Left renal pelvis (tissue), 4 donors: Measurements from ENCODE around the gene ZEB2. TPM values are rescaled to one million over a fixed set of nuclear protein-coding genes. Genes with fewer than 3 reads are reported as not detected.

Source experiments
- DNase-seq, 4 donors: peaks; one replicate each; pipeline ENCODE4 v3.0.0-alpha.2; 2013; ENCODE audit warnings: low read depth in 4 of 4, low spot score in 3 of 4
- polyA plus RNA-seq, 4 donors: library from polyadenylated mRNA; unstranded; fragments of 120-200 nt; gene quantifications; one replicate each; pipeline ENCODE4 v1.2.1, GENCODE V29; 2013; ENCODE audit not compliant: insufficient read length in 4 of 4

The ZEB2 gene
- polyA plus RNA-seq, 4 donors: 60.5 to 165 (median 118) TPM

DNA sequence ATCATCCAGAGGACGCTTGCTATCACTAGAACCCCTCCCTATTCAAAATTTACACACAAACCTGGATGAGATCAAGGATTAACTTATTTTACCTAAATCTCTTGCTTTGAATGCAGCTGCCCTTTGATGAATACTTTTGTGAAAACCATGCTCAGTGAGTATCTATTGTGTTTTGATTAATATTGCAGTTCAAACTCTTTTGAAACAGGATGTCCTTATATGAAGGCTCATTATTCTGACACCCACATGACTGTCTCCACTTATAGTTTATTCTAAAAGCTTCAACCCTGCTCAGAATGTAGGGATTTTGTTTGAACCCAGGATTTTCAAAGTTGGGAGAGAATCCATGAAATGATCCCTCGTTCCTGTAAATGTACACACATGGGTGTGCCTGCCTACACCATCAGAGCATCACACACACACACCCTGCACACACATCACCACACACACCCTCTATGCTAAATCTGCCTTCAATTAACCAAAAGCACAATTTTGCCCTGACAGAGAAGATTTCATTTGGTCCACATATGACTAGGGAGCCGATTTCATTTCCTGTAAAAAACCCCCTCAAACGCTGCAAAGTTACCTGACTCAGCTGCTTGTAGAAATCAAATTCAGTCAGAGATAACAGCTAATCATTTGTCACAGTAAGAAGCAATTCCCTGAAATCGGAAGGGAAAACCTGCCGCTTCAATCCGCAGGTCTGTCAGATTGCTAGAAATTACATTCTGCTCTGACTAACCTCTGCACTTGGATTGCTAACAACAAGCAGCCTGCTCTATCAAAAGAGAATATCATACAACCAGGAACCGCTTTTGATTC lies 65.2 kb downstream of the ZEB2 start:
- no peak for DNase-seq

DNA sequence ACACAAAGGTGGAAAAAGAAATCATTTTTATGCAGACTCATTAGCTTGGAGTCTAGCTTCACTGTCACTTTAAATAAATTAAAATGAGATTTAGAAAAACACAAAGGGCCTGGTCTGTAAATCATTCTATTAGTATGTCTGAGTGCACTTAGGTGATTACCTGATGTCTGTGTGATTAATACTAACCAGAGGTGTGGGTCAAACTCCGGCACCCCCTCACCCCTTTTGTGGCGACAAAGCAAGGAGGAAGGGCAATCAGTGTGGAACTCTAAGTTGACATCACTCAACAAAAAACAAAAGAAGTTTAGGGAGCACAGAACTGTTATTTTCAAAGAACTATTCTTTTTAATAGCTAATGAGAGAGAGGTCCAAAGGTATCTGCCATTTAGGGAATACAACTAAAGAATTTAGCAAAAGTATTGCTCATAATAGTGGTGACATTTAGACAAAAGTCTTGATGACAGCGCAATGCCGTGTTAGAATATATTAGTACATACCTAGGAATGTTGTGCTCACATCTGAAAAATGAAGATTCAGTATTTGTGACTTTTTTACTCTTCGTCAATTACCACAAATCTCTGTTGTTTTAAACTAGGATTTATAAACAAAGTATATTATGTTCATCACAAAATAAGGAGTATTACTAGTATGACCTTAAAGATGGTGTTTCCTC lies 66.3 kb downstream of the ZEB2 start:
- DNase-seq: no peak

- DNase-seq: no peak
These were observed 67.0 kb downstream of the ZEB2 start for GRCh38 chr2:144452989-144453336.

- no peak for DNase-seq
These were observed 67.5 kb downstream of the ZEB2 start for GRCh38 chr2:144452169-144452988.

GRCh38 chr2:144451443-144451842 lies 68.5 kb downstream of the ZEB2 start:
- no peak for DNase-seq

DNA sequence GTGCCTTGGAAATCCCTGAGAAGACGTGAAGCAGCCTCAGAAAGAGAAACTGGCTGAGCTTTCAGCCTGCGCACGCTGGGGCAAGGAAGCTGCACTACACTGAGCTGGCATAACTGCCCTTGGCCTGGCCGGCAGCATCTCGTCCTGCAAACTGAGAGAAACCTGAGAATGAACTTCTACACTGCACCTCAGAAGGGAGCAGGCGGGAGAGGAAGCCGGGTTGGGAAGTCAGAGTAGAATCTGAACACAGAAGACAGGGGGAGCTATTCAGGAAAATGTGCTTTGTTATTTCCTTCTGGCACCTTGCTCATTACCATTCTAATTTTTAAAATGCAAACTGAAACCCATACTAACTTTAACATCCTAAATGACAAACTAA lies 70.9 kb downstream of the ZEB2 start:
- no peak for DNase-seq

DNA sequence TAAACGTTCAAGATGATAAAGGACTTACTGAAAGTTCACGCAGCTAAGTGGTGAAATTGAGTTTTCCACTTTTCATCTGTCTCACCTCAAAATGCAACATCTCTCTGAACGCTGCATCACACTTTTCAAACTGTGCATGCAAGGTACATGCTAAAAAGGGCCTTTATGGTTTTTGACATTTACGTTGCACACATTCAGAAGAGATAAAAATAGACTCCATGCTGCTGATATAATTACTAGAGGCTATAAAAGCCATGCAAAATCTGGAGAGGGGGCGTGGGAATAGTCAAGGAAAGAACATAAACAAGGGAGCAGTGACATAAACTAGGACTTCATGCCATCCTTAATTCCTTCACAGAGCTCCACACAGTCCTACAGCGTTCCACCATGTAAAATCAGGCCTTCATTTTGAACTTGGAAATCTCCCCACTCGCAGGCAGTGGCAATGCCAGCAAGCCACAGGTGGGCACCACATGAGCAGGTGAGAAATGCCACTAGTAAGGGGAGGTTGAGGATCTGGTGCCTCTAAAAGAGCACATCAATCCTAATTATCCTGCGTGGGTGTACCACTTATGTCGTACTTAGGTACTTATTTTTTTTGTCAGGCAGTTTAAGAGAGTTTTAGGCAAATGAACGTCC lies 71.4 kb downstream of the ZEB2 start:
- no peak for DNase-seq

DNA sequence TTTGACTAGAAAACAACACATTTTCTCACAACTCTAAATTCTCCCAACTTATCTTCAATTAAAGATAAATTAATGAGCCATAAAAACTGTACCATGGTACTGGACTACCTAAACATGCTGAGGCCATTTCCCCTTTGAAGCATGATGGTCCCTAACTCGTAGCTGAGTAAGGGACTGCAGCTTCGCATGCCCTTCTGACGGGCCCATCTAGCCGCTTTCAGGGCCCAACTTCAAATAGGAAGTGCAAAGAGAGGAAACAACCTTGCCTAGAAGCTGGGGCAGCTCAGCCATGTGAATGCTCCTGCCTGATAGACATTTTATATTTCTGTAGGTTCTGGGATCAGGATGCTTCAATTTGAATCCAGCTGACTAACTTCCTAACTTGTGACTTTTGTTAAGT lies 72.4 kb downstream of the ZEB2 start:
- DNase-seq: no peak

GRCh38 chr2:144446136-144446535 lies 73.8 kb downstream of the ZEB2 start:
- no peak for DNase-seq

GRCh38 chr2:144445196-144445595 lies 74.7 kb downstream of the ZEB2 start:
- DNase-seq: no peak

DNA sequence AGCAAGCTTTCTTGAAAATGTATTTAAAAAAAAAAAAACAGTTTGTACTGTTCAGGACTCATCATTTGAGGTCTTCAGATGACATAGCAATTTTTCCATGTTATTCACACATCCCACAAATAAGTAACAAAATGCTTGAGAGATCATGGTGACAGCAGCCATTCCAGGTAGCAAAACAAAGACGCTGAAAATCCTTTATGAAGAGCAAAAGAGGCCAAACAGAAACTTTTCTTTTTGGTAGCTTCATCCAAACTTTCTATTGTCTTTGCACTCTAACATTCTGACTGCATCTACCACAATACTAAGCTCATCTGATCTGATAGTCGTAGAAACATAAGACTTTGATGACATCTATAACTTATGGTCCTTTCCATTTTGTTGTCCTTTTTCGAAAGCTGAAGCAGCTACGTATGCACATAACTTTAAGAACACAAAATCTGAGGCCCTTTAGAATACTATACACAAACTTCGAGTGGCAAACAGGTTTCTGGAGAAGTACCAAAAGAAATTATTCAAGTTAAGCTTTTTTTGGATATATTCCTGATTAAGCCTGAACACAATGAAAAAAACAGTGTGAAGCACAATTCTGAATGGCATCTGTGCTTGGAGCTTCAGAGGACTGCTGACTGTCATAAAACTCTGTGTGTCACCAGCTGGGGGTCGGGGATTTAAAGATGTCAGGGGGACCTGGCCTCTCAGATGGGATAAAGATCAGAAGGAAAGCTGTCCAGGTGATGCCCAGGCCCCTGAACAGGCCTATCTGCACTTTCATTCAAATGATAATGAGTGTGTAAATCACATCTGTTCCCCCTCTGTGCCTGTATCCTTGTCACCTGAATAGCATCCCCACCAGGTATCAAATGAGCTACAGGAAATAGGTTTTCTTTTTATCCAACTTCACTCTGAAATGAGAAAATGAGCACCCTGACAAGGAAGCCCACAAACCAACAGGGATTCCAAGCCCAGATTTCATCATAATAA lies 75.8 kb downstream of the ZEB2 start:
- no peak for DNase-seq

DNA sequence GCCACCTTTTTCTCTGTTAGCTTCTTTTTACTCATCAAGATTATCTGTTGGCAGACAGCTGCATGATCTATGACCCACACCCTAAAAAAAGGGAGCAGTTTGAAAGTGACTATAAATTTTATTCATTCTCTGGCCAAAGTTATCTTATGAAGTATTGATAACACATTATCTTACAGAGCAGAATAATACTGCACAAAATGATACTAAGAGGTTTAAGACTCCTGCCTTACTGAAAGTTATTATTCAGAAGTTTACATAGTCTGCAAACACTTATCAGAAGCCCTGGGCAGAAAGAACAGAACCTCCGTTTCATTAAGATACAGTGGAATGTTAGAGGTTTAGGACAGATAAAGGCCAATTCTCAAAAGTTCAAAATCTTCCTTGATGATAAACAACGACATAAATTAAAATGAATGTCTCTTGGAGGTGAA lies 78.2 kb downstream of the ZEB2 start:
- no peak for DNase-seq

DNA sequence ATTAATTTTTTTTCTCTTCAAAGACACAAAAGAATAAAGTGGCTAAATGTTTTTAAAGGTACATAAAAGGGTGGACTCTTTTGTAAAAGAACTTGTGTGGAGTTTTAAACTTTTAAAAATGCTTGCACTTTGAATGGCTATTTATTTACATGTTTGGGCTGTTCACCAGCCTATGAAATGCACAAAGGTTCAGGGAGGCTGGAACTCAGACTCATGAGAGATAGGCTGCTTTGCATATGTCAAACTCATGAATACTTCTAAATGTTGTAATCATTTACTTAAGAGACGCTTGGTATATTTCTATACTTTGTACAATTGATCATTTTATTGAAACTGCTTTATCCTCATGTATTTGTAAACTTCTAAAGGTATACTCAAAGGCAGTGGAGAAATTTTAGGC lies 79.9 kb downstream of the ZEB2 start:
- no peak for DNase-seq

DNA sequence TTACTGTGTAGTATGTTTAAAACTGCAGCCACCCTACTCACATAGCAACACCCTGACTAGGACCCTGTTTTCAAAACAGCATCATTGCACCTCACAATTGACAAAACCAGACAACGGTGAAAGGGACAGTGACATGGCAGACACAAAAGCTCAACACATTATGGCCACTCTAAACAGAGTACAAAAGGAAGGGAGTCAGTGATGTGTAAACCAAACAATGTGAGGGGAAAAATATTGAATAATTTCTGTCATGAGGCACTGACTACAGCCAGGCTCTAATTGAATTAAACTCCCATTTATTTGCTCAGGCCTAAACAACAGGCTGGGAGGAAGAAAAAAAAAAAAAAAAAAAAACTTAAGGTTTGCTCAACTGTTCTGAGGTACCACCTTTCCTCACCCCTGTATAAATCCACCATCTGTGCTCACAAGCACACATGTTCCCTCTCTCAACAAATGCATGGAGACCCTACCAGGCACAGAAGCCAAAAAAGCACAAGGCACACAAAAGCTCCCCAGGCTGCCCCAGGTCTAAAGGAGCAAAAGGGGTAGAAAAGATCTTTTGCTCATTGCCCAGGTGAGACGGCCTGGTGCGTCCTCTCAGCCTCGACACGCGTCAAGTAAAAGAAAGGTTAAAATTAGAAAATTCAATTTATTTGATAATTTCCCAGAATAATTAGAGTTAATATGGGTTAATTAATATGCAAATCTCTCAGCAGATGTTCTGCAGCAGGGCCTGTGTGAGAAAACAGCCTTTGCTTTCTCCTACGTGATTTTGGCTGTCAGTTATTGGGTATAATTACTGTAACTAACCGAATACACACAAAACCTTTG lies 80.9 kb downstream of the ZEB2 start:
- DNase-seq: no peak

DNA sequence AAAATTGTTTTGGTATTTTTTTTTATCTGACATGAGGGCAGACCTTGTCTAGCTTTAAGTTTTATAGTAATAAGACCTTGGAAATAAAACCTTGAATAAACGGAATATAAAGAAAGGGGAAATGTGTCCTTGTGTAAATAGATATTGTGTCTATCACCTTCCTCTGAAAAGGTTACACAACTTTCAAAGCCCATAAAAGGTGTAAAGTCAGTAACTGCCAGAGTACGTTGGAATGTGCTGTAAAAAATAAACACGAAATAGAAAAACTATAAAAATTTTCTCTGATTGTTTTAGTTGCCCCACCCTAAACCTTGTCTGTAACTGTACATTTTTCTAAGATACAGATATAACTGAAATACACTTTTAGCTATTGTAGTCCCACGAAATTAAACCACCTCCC lies 82.3 kb downstream of the ZEB2 start:
- no peak for DNase-seq

DNA sequence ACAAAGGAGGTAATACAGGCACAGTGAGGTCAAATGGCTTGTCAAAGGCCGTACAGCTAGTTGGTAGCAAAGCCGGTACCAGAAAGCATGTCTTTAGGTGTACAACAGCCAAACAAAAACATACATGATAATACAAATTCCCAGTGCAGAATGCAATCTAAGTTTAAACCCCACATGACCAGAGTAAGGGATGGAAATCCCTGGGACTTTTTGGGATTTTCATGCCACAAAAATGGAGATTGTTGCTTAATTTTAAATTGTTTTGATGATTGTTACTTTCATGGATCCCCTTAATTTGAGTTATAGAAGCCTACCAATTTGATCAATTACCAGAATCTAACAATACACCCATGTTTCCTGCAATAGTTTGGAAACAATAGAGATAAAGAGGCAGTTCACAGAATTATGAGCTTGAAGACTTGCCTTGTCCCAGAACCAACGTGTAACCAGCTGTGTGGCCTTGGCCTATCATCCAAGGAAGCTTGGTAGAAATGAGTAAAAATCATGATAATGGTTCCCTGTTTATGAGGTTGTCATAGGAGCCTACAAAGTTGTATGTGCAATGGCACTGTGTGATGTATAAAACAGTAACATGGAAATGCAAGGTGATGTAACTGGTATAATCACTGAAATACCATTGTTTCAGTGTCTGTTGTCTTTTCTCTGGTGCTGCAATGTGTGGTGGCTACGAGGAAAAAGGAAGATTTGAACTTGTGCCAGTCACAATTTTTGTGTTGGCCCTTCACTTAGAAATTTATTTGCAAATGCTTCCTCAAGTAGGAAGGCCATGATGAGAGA lies 85.3 kb downstream of the ZEB2 start:
- DNase-seq: no peak

GRCh38 chr2:144432921-144433320 lies 87.0 kb downstream of the ZEB2 start:
- DNase-seq: no peak

DNA sequence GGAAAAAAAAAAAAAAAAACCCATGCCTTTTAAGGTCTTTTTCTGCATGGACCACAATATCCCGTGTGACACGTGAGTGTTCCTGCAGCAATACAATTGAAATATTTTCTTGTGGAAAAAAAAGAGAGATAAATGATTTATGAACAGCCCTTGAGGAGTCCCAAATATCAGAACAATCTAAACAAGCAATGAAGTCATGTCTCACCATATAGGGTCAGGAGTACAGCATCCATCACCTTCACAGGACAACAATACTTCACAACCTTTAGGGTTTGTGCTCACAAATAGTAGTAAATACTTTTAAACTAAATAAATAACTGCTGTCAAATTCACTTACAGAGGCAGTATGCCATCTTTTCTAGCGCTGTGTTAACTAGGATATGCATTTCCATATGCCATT lies 87.9 kb downstream of the ZEB2 start:
- DNase-seq: no peak
